ENCODE data around the gene CRYL1.
A peak's percentile ranks its signal among the peaks of the same experiment; 100 is the strongest.

CRYL1 gene

DNA sequence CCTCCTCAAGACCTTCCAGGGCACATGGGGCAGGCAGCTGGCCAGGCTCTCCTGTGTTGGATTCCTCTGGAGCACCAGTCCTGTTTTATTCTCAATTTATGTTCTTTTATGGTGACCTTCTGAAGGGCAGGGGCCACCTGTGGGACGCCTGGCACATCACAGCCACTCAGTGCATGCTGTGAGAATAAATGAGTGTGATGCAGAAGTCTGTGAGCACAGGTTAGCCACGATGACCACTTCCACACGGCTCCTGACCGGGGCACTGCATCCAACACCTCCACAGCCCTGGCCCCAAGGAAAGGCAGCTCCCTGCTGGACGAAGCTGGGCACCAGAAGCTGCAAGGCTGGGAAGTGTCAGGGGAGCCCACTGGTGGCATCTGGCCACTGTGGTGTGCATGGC lies 122.8 kb downstream of the CRYL1 start:
- H3K4me1 ChIP-seq: peaks cover 7% of the 10 kb centered on the region
- no peaks in the 10 kb centered on the region for H3K27me3 ChIP-seq (ENCODE audit: control insufficient read depth, insufficient read depth, low read length)
- no peak overlapping the region for H3K4me3 ChIP-seq (ENCODE audit: low read depth, low read length)
- H3K79me2 ChIP-seq: no peaks in the 10 kb centered on the region
- TF ChIP-seq, protein P1, sequence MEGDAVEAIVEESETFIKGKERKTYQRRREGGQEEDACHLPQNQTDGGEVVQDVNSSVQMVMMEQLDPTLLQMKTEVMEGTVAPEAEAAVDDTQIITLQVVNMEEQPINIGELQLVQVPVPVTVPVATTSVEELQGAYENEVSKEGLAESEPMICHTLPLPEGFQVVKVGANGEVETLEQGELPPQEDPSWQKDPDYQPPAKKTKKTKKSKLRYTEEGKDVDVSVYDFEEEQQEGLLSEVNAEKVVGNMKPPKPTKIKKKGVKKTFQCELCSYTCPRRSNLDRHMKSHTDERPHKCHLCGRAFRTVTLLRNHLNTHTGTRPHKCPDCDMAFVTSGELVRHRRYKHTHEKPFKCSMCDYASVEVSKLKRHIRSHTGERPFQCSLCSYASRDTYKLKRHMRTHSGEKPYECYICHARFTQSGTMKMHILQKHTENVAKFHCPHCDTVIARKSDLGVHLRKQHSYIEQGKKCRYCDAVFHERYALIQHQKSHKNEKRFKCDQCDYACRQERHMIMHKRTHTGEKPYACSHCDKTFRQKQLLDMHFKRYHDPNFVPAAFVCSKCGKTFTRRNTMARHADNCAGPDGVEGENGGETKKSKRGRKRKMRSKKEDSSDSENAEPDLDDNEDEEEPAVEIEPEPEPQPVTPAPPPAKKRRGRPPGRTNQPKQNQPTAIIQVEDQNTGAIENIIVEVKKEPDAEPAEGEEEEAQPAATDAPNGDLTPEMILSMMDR (IDR thresholded peaks at IDR 0.05): no peak
- H3K27ac ChIP-seq: no peak overlapping the region
- H3K36me3 ChIP-seq (ENCODE audit: control insufficient read depth, insufficient read depth, low read length): no peaks in the 10 kb centered on the region
- no peak overlapping the region for H3K4me2 ChIP-seq (ENCODE audit: low read length)
- H2AFZ ChIP-seq: no peak overlapping the region
- no peak overlapping the region for H3K9ac ChIP-seq
- no peaks in the 10 kb centered on the region for H3K9me3 ChIP-seq (ENCODE audit: control insufficient read depth, low read length)

DNA sequence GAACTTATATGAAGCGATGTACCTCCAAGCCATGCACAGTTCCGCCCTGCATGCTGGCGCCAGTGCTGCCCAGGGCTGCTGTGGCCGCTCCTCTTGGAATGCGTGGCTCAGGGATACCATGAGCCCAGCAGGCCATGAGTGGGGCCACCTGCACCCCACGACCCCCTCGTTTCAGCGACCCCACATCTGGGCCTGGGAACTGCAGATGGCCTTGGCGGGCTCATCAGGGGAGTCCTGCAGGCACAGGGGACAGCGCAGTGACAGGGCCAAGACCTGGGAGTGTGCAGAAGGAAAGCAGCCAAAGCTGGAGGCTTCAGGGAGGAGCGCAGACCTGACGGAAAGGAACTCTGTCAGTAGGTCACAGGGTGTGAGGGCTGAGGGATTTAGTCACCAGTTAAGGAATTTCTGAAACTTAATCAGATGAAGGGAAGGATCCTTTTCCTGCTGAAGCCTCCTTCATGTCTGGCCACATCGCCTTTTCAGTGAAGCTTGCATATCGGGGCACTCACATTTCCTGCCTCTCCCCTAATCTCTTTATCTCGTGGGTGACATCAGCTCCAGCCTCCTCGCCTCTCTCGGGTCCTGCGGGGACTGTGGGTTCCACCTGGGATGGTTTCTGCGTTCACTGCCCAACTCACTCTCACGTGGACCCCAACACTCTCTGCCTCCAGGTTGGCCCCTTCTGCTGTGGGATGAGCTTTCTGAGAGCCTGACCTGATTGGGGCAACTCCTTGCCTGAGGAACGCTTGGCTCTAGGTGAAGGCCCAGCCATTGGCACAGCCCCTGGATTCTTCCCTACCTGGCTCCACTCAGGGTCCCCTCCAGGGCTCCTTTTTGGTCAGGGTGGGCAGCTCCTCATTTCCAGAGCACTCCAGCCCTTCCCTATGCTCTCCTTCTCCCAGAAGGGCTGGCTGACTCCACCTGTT lies 123.5 kb downstream of the CRYL1 start:
- no peak overlapping the region for H2AFZ ChIP-seq
- H3K27ac ChIP-seq: no peak overlapping the region
- H3K9me3 ChIP-seq (ENCODE audit: control insufficient read depth, low read length): no peaks in the 10 kb centered on the region
- H3K79me2 ChIP-seq: no peaks in the 10 kb centered on the region
- peaks cover 7% of the 10 kb centered on the region for H3K4me1 ChIP-seq
- H3K9ac ChIP-seq: no peak overlapping the region
- TF ChIP-seq, protein P1 (IDR thresholded peaks at IDR 0.05): no peak
- no peak overlapping the region for H3K4me3 ChIP-seq (ENCODE audit: low read depth, low read length)
- no peaks in the 10 kb centered on the region for H3K36me3 ChIP-seq (ENCODE audit: control insufficient read depth, insufficient read depth, low read length)
- peak overlapping the region; percentile 4 for H3K4me2 ChIP-seq (ENCODE audit: low read length)
- H3K27me3 ChIP-seq (ENCODE audit: control insufficient read depth, insufficient read depth, low read length): no peaks in the 10 kb centered on the region

DNA sequence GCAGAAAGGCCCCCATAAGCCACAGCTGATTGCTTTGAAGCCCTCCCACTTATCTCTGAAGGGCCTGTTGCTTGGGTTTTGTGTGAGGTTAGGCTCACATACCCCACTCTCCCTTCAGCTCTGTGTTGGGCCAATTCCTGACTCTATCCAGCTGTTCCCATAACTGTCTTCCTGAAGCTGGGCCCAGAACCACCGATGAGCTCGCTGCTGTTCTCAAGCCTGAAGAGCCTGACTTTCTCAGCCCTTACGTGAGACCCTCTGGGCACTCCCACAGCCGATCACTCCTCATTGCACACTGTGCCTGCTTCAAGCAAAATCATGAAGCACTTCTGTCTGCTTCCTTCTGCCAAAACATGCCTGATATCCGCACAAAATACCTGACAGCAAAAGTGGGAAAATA lies 124.1 kb downstream of the CRYL1 start:
- Histone ChIP-seq H3K4me2 (ENCODE audit: low read length) (no peak overlapping the region), H3K79me2 (no peaks in the 10 kb centered on the region), H3K27ac (no peak overlapping the region), H3K4me3 (ENCODE audit: low read depth, low read length) (no peak overlapping the region), H3K9ac (no peak overlapping the region), H3K36me3 (ENCODE audit: control insufficient read depth, insufficient read depth, low read length) (no peaks in the 10 kb centered on the region), H3K4me1 (peaks cover 7% of the 10 kb centered on the region), H3K9me3 (ENCODE audit: control insufficient read depth, low read length) (no peaks in the 10 kb centered on the region), H3K27me3 (ENCODE audit: control insufficient read depth, insufficient read depth, low read length) (no peaks in the 10 kb centered on the region), H2AFZ (no peak overlapping the region)
- TF ChIP-seq, protein P1 (IDR thresholded peaks at IDR 0.05): no peak

DNA sequence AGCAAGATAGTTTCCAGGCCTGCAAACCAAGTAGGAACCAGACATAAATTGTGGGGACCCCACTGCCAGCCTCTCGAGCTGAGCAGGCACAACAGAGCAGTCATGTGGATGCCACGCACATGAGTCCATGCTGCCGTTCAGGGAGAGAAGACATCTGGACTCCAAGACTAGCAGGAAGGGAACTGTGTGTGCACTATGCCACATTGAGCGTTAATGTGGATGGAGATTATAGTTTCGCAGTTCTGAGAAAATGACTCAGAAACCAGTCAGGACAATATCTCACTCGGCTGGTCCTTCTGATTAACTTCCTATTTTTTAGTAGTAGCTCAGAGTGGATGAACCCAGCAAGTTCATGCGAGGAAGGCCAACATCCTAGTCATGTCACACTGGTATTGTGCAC lies 124.9 kb downstream of the CRYL1 start:
- Histone ChIP-seq H3K9me3 (ENCODE audit: control insufficient read depth, low read length) (no peaks in the 10 kb centered on the region), H2AFZ (no peak overlapping the region), H3K79me2 (no peaks in the 10 kb centered on the region), H3K27me3 (ENCODE audit: control insufficient read depth, insufficient read depth, low read length) (no peaks in the 10 kb centered on the region), H3K36me3 (ENCODE audit: control insufficient read depth, insufficient read depth, low read length) (no peaks in the 10 kb centered on the region), H3K4me2 (ENCODE audit: low read length) (no peak overlapping the region), H3K4me1 (peaks cover 7% of the 10 kb centered on the region), H3K4me3 (ENCODE audit: low read depth, low read length) (no peak overlapping the region), H3K9ac (no peak overlapping the region), H3K27ac (no peak overlapping the region)
- TF ChIP-seq, protein P1 (IDR thresholded peaks at IDR 0.05): no peak

DNA sequence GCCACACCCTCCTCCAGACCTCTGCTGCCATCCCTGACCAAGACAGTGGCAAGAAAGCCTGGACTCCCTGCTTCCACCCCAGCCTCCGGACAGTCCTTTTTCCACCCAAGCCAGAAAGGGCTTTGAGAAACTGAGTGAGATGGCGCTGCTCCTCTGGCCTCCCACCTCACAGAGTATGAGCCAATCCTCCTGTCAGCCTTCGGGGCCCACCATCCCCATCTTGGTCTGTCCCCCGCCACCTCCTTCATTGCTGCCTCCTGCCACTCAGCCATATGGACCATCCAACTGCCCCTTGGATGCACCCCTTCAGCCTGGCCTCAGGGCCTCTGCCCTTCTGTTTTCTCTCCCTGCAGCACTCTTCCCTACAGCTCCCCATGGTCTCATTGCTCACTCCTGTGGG lies 125.7 kb downstream of the CRYL1 start:
- no peak overlapping the region for H2AFZ ChIP-seq
- H3K36me3 ChIP-seq (ENCODE audit: control insufficient read depth, insufficient read depth, low read length): no peaks in the 10 kb centered on the region
- no peak overlapping the region for H3K4me2 ChIP-seq (ENCODE audit: low read length)
- H3K79me2 ChIP-seq: no peaks in the 10 kb centered on the region
- TF ChIP-seq, protein P1 (IDR thresholded peaks at IDR 0.05): no peak
- no peaks in the 10 kb centered on the region for H3K9me3 ChIP-seq (ENCODE audit: control insufficient read depth, low read length)
- peaks cover 7% of the 10 kb centered on the region for H3K4me1 ChIP-seq
- H3K9ac ChIP-seq: no peak overlapping the region
- H3K4me3 ChIP-seq (ENCODE audit: low read depth, low read length): no peak overlapping the region
- H3K27ac ChIP-seq: no peak overlapping the region
- no peaks in the 10 kb centered on the region for H3K27me3 ChIP-seq (ENCODE audit: control insufficient read depth, insufficient read depth, low read length)

Data from parathyroid adenoma (tissue), 2 donors.